DOHH2 (cell line): ENCODE data around the gene PMIS2.

Experiments used
- EZH2phosphoT487 ChIP-seq: fragments of 200-600 bp; sonication (generic); IDR thresholded peaks from 2 replicates; pipeline ENCODE4 v1.6.1; 2017; ENCODE audit warnings: borderline replicate concordance, mild to moderate bottlenecking, antibody characterized with exemption, low read length, moderate library complexity, mixed read lengths
- TF ChIP-seq, protein P1 (sequence below): fragments of 200-600 bp; sonication (generic); IDR thresholded peaks from one replicate; pipeline ENCODE4 v1.5.1; 2014; ENCODE audit warnings: antibody characterized with exemption, mild to moderate bottlenecking, low read depth, low read length; ENCODE audit not compliant: poor library complexity, severe bottlenecking

DNA sequence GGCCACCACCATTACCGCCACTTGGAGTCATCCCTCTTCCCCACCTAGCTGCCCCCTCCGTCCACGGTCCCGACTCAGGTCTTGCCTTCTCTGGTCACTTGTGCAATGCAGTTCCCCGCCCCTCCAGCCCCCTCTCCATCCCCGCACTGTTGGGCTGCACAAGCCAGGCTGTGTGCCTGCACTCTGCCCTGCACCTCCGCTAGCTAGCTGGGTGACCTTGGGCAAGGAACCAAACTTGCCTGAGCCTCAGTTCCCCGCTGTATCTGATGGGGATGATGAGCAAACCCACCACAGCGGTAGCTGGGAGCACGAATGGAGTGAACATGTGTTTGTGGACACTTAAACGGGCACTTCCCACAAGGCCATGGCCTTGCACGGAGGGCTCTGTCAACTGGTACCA, 46.1 kb upstream of the PMIS2 start:
- TF ChIP-seq, protein P1, sequence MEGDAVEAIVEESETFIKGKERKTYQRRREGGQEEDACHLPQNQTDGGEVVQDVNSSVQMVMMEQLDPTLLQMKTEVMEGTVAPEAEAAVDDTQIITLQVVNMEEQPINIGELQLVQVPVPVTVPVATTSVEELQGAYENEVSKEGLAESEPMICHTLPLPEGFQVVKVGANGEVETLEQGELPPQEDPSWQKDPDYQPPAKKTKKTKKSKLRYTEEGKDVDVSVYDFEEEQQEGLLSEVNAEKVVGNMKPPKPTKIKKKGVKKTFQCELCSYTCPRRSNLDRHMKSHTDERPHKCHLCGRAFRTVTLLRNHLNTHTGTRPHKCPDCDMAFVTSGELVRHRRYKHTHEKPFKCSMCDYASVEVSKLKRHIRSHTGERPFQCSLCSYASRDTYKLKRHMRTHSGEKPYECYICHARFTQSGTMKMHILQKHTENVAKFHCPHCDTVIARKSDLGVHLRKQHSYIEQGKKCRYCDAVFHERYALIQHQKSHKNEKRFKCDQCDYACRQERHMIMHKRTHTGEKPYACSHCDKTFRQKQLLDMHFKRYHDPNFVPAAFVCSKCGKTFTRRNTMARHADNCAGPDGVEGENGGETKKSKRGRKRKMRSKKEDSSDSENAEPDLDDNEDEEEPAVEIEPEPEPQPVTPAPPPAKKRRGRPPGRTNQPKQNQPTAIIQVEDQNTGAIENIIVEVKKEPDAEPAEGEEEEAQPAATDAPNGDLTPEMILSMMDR = no peak
- no peak for TF ChIP-seq EZH2phosphoT487
